ENCODE results near the gene RIOK3.

GRCh38 chr18:23503963-23504344 is 50.9 kb downstream of the RIOK3 start:
- TF ChIP-seq SP2 (tag by site-specific recombination; IDR thresholded peaks at IDR 0.05) (no peak), CTCF (tag by site-specific recombination; IDR thresholded peaks at IDR 0.05) (no peak), ZNF518A (tag by site-specific recombination; conservative IDR thresholded peaks at IDR 0.05; ENCODE audit: low read depth) (no peak), ZBTB26 (tag by site-specific recombination; optimal IDR thresholded peaks at IDR 0.05) (no peak), REST (tag by site-specific recombination; IDR thresholded peaks at IDR 0.05) (no peak), ZNF112 (tag by site-specific recombination; IDR thresholded peaks at IDR 0.05) (no peak)

Data from HEK293 (cell line).